Loucy (cell line): Measurements from ENCODE around the gene MOV10.

Source experiments
- H2AFZ ChIP-seq: fragments of 200-600 bp; sonication (generic); 2 replicates; pipeline ENCODE4 v1.6.0; 2016; ENCODE audit warnings: antibody characterized with exemption, mild to moderate bottlenecking, low read length, moderate library complexity
- H3F3A ChIP-seq: fragments of 200-600 bp; 2 replicates; pipeline ENCODE4 v1.6.0; 2016; ENCODE audit warnings: antibody characterized with exemption, low read depth, mild to moderate bottlenecking
- H3K27me3 ChIP-seq: fragments of 200-600 bp; sonication (generic); 2 replicates; pipeline ENCODE4 v1.6.1; 2014; ENCODE audit warnings: low read length, mild to moderate bottlenecking; ENCODE audit not compliant: insufficient read depth, poor library complexity, severe bottlenecking
- H3K36me3 ChIP-seq: fragments of 200-600 bp; sonication (generic); 2 replicates; pipeline ENCODE4 v1.6.1; 2016; ENCODE audit warnings: low read length; ENCODE audit not compliant: insufficient read depth
- H3K4me1 ChIP-seq: fragments of 200-600 bp; sonication (generic); 2 replicates; pipeline ENCODE4 v1.5.1; 2014; ENCODE audit warnings: low read length, mild to moderate bottlenecking; ENCODE audit not compliant: insufficient read depth, poor library complexity, severe bottlenecking
- H3K4me2 ChIP-seq: fragments of 200-600 bp; sonication (generic); 2 replicates; pipeline ENCODE4 v1.6.0; 2014; ENCODE audit warnings: antibody characterized with exemption, low read length, low read depth, mild to moderate bottlenecking; ENCODE audit not compliant: poor library complexity, severe bottlenecking
- H3K4me3 ChIP-seq: fragments of 200-600 bp; sonication (generic); 2 replicates; pipeline ENCODE4 v1.5.1; 2014; ENCODE audit warnings: low read length, mild to moderate bottlenecking, mixed read lengths; ENCODE audit not compliant: poor library complexity, severe bottlenecking
- H3K79me2 ChIP-seq: fragments of 200-600 bp; sonication (generic); 2 replicates; pipeline ENCODE4 v1.6.1; 2014; ENCODE audit warnings: low read length; ENCODE audit not compliant: insufficient read depth
- H3K9ac ChIP-seq: fragments of 200-600 bp; sonication (generic); 2 replicates; pipeline ENCODE4 v1.6.0; 2014; ENCODE audit warnings: mild to moderate bottlenecking, low read depth, low read length, moderate library complexity; ENCODE audit not compliant: poor library complexity, severe bottlenecking
- H3K9me2 ChIP-seq: fragments of 200-600 bp; sonication (generic); replicated peaks from 2 replicates; pipeline ENCODE4 v1.6.1; 2016; ENCODE audit warnings: low read depth, low read length, mixed read lengths
- H3K9me3 ChIP-seq: fragments of 200-600 bp; sonication (generic); 2 replicates; pipeline ENCODE4 v1.6.1; 2014; ENCODE audit warnings: mild to moderate bottlenecking, antibody characterized with exemption, low read length, low read depth; ENCODE audit not compliant: insufficient read depth
- H4K20me1 ChIP-seq: fragments of 200-600 bp; sonication (generic); 2 replicates; pipeline ENCODE4 v1.6.0; 2014; ENCODE audit warnings: antibody characterized with exemption, low read length, mild to moderate bottlenecking; ENCODE audit not compliant: insufficient read depth, poor library complexity, severe bottlenecking
- EZH2phosphoT487 ChIP-seq: fragments of 200-600 bp; IDR thresholded peaks from 2 replicates; pipeline ENCODE4 v1.6.1; 2018; ENCODE audit warnings: antibody characterized with exemption, mild to moderate bottlenecking, moderate library complexity, borderline replicate concordance
- TF ChIP-seq, protein P1 (sequence below): fragments of 200-600 bp; sonication (generic); conservative IDR thresholded peaks from 2 replicates; pipeline ENCODE4 v1.5.1; 2014; ENCODE audit warnings: mild to moderate bottlenecking, antibody characterized with exemption, low read length

MOV10 gene

DNA sequence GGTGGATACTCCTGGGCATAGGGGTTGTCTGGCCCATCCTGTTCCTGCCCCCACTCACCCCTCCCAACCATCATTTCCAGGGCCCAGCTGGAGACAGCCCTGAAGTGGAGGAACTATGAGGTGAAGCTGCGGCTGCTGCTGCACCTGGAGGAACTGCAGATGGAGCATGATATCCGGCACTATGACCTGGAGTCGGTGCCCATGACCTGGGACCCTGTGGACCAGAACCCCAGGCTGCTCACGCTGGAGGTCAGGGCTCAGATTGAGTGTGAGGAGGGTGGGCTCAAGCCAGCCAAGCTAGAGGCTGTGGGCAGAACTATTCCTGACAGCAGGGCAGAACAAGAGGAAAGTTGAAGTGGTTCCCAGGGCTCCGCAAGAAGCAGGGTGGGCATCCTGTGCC is 18.2 kb downstream of the MOV10 start:
- no peak overlapping the region for H3K4me3 ChIP-seq
- H3K4me2 ChIP-seq, result no peak overlapping the region
- H3K9me2 ChIP-seq, result no peaks in the 10 kb centered on the region
- H2AFZ ChIP-seq, result no peak overlapping the region
- no peaks in the 10 kb centered on the region for H4K20me1 ChIP-seq
- H3K79me2 ChIP-seq, result 0 out of 2 replicates have a peak, but pooled peaks cover 4% of the 10 kb centered on the region
- no peaks in the 10 kb centered on the region for H3K4me1 ChIP-seq
- TF ChIP-seq EZH2phosphoT487, result no peak
- TF ChIP-seq, protein P1, sequence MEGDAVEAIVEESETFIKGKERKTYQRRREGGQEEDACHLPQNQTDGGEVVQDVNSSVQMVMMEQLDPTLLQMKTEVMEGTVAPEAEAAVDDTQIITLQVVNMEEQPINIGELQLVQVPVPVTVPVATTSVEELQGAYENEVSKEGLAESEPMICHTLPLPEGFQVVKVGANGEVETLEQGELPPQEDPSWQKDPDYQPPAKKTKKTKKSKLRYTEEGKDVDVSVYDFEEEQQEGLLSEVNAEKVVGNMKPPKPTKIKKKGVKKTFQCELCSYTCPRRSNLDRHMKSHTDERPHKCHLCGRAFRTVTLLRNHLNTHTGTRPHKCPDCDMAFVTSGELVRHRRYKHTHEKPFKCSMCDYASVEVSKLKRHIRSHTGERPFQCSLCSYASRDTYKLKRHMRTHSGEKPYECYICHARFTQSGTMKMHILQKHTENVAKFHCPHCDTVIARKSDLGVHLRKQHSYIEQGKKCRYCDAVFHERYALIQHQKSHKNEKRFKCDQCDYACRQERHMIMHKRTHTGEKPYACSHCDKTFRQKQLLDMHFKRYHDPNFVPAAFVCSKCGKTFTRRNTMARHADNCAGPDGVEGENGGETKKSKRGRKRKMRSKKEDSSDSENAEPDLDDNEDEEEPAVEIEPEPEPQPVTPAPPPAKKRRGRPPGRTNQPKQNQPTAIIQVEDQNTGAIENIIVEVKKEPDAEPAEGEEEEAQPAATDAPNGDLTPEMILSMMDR, result no peak
- H3F3A ChIP-seq, result no peaks in the 10 kb centered on the region
- peaks cover 71% of the 10 kb centered on the region; the same call in 1 of the 2 replicates for H3K36me3 ChIP-seq
- no peaks in the 10 kb centered on the region for H3K27me3 ChIP-seq
- H3K9me3 ChIP-seq, result no peaks in the 10 kb centered on the region
- H3K9ac ChIP-seq, result no peak overlapping the region

DNA sequence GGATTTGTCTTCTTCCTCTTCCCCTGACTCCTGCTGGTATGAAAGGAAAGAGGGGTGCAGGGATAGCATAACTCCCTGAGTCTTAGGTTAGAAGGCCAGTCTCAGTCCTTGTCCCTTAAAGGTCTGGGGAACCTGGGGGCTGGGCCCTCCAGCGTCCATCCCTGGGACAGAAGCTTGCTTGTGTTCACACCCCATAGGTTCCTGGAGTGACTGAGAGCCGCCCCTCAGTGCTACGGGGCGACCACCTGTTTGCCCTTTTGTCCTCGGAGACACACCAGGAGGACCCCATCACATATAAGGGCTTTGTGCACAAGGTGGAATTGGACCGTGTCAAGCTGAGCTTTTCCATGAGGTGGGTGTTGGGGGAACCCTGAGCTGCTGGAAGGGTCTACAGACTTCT is 19.4 kb downstream of the MOV10 start:
- H3K27me3 ChIP-seq, result no peaks in the 10 kb centered on the region
- no peaks in the 10 kb centered on the region for H3F3A ChIP-seq
- TF ChIP-seq, protein P1, result no peak
- no peak for TF ChIP-seq EZH2phosphoT487
- H3K4me1 ChIP-seq, result peaks cover 2% of the 10 kb centered on the region
- H3K9me2 ChIP-seq, result no peaks in the 10 kb centered on the region
- H3K4me2 ChIP-seq, result no peak overlapping the region
- H3K9me3 ChIP-seq, result no peaks in the 10 kb centered on the region
- H2AFZ ChIP-seq, result no peak overlapping the region
- no peaks in the 10 kb centered on the region for H4K20me1 ChIP-seq
- H3K4me3 ChIP-seq, result no peak overlapping the region
- peaks cover 82% of the 10 kb centered on the region; the same call in 1 of the 2 replicates for H3K36me3 ChIP-seq
- no peak overlapping the region for H3K9ac ChIP-seq
- 0 out of 2 replicates have a peak, but pooled peaks cover under 1% of the 10 kb centered on the region for H3K79me2 ChIP-seq

DNA sequence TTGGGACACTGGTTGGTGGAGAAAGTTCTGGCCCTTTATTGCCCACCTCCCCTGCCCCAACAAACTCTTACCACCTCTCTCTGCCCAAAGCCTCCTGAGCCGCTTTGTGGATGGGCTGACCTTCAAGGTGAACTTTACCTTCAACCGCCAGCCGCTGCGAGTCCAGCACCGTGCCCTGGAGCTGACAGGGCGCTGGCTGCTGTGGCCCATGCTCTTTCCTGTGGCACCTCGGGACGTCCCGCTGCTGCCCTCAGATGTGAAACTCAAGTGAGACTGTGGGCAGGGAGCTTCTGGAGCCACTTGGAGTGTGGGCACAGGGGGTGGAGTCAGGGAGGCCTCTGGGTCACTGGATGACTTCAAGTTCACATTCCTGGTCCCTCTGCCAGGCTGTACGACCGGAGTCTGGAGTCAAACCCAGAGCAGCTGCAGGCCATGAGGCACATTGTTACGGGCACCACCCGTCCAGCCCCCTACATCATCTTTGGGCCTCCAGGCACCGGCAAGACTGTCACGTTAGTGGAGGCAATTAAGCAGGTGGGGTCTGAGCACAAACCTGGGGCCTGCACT is 20.0 kb downstream of the MOV10 start:
- H3K9me3 ChIP-seq, result no peaks in the 10 kb centered on the region
- no peak overlapping the region for H3K9ac ChIP-seq
- H3K4me2 ChIP-seq, result no peak overlapping the region
- TF ChIP-seq, protein P1, result no peak
- TF ChIP-seq EZH2phosphoT487, result no peak
- H3K9me2 ChIP-seq, result no peaks in the 10 kb centered on the region
- H3K27me3 ChIP-seq, result no peaks in the 10 kb centered on the region
- no peaks in the 10 kb centered on the region for H3F3A ChIP-seq
- no peak overlapping the region for H3K4me3 ChIP-seq
- H3K79me2 ChIP-seq, result no peaks in the 10 kb centered on the region
- H4K20me1 ChIP-seq, result peaks cover under 1% of the 10 kb centered on the region
- peaks cover 86% of the 10 kb centered on the region; the same call in 1 of the 2 replicates for H3K36me3 ChIP-seq
- H2AFZ ChIP-seq, result no peak overlapping the region
- H3K4me1 ChIP-seq, result peaks cover 7% of the 10 kb centered on the region
